Measurements from ENCODE around the gene THUMPD3. TPM values are rescaled to one million over a fixed set of nuclear protein-coding genes. Genes with fewer than 3 reads are reported as not detected.

Gene THUMPD3
- total RNA-seq, 1 experiment from 2014 or later, result 58.4 TPM

- Mint-ChIP-seq H3K9me3 (peaks cover 23 to 36% of the 10 kb centered on the region in 2 experiments), H3K27me3 (ENCODE audit: low read depth) (peaks cover 8% of the 10 kb centered on the region), H3K4me1 (peaks cover 7 to 10% of the 10 kb centered on the region in 2 experiments), H3K4me3 (no peak overlapping the region), H3K27ac (no peak overlapping the region), H3K36me3 (ENCODE audit: insufficient read depth in 1 of 3, low read depth in 3 of 3) (peaks cover 7 to 35% (median 13%) of the 10 kb centered on the region in 3 experiments)
- Histone ChIP-seq H3K9ac (ENCODE audit: extremely low read depth, insufficient read length, low read length) (no peak overlapping the region), H3K4me2 (ENCODE audit: insufficient read depth, insufficient read length, low read length) (no peak overlapping the region), H3K14ac (ENCODE audit: insufficient read depth, low read length) (no peak overlapping the region), H2AFZ (ENCODE audit: low read length) (no peak overlapping the region), H4K5ac (ENCODE audit: insufficient read length, low read depth, low read length) (no peak overlapping the region), H2BK12ac (ENCODE audit: insufficient read length, low read depth, low read length) (no peak overlapping the region), H3K23me2 (ENCODE audit: insufficient read length, low read depth, low read length, poor library complexity, severe bottlenecking) (no peaks in the 10 kb centered on the region), H3K79me1 (ENCODE audit: insufficient read depth, low read depth, low read length, poor library complexity, severe bottlenecking) (no peaks in the 10 kb centered on the region), H2AK5ac (ENCODE audit: insufficient read length, low read length) (no peak overlapping the region), H4K8ac (replicated peaks; ENCODE audit: insufficient read length, low read depth, low read length) (no peak overlapping the region), H3K9me3 (ENCODE audit: control insufficient read depth, low read depth, low read length) (peaks cover 5% of the 10 kb centered on the region), H3T11ph (ENCODE audit: low read length) (no peak overlapping the region), H4K91ac (ENCODE audit: insufficient read length, low read depth, low read length) (no peak overlapping the region), H2BK5ac (ENCODE audit: insufficient read length, low read length) (no peak overlapping the region), H3K27me3 (ENCODE audit: insufficient read depth, low read length) (no peaks in the 10 kb centered on the region), H3K27ac (ENCODE audit: insufficient read length, low read depth, low read length) (no peak overlapping the region), H3K4ac (ENCODE audit: low read depth, low read length) (no peak overlapping the region), H3K79me2 (ENCODE audit: insufficient read depth, low read length) (no peaks in the 10 kb centered on the region), H2BK120ac (ENCODE audit: low read depth, low read length, poor library complexity, severe bottlenecking) (no peak overlapping the region), H2BK15ac (ENCODE audit: low read depth, low read length) (no peak overlapping the region), H3K23ac (ENCODE audit: insufficient read length, low read depth, low read length) (no peak overlapping the region), H3K56ac (ENCODE audit: insufficient read length, low read depth, low read length) (no peak overlapping the region), H2BK20ac (ENCODE audit: low read depth, low read length, poor library complexity, severe bottlenecking) (no peak overlapping the region), H3K18ac (ENCODE audit: insufficient read length, low read depth, low read length) (no peak overlapping the region), H3K4me1 (ENCODE audit: insufficient read depth, low read length) (no peaks in the 10 kb centered on the region; the same call in 1 of the 2 replicates), H4K20me1 (ENCODE audit: control insufficient read depth, insufficient read depth, insufficient read length) (no peaks in the 10 kb centered on the region)
- TF ChIP-seq CTCF (conservative IDR thresholded peaks at IDR 0.05), result no peak
- no peak for DNase-seq
- WGBS (ENCODE audit: extremely low coverage, insufficient read length, low lambda C conversion rate), result no CpG with 5 or more reads among the region's 2 CpGs
Measured at GRCh38 chr3:9322780-9323179, 40.1 kb upstream of the THUMPD3 start.
